Measurements from ENCODE around the gene BTN2A1.
"Not testable (repeated sequence)": the region's sequence is repeated elsewhere in the genome, so short reads cannot be mapped to it uniquely, and the experiment has no call there.

BTN2A1 gene

GRCh38 chr6:26493258-26493657 is 35.5 kb downstream of the BTN2A1 start:
- no peak for DNase-seq (ENCODE audit: low read depth in 3 of 3)

- no peak for DNase-seq (ENCODE audit: low read depth in 3 of 3)
Observed at GRCh38 chr6:26494117-26494516, 36.4 kb downstream of the BTN2A1 start.

- DNase-seq (ENCODE audit: low read depth in 3 of 3), result no peak
Observed at GRCh38 chr6:26495281-26495680, 37.5 kb downstream of the BTN2A1 start.

GRCh38 chr6:26497610-26498009 is 39.9 kb downstream of the BTN2A1 start:
- no peak for DNase-seq (ENCODE audit: low read depth in 3 of 3)

DNA sequence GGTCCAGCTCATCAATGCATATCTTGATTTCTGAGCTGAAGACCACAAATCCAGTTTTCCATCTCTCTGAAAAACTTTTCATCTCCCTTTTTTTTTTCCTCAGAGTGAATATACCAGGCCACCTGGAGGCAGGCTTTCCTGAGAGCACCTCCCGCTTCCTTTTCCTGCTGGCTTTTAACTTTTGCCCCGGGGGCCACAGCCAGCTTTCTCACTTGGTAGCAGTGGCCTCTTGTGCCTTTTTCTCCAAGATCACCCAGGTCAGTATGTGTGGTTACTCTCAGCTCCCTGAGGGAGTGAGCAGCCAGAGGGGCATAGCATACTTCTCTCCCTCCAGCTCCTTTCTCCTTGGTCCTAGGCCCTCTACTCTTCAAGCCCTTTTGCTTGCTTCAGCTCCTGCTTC is 42.3 kb downstream of the BTN2A1 start, which contains the start of gene BTN1A1:
Gene BTN1A1, plus strand, starts transcription at position 202 of the 400 bp plus-strand sequence. CDS start 984 bp downstream, outside the sequence.
- DNase-seq (ENCODE audit: low read depth in 3 of 3), result no peak

GRCh38 chr6:26501482-26501986 is 43.8 kb downstream of the BTN2A1 start:
- DNase-seq (ENCODE audit: low read depth in 3 of 3), result no peak

GRCh38 chr6:26502165-26502564 is 44.4 kb downstream of the BTN2A1 start:
- no peak for DNase-seq (ENCODE audit: low read depth in 3 of 3)

DNA sequence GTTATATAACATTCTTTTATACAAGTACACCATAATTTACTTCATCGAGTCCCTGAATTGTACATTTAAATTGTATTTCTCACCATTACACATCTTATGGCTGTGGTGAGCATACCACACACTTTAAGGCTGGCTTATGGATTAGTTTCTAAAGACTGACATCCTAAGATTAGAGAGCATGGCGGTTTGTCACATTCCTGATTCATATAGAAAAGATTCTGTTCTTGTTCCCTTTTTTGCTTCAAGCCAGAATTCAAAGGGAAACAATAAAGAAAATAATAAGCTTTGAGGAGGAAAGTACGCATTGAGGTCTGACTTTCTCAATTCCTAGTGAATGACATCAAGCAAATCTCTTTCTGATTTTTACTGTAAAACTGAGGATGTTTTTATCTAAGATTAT is 44.9 kb downstream of the BTN2A1 start:
- no peak for DNase-seq (ENCODE audit: low read depth in 3 of 3)

- DNase-seq (ENCODE audit: low read depth in 3 of 3), result no peak
Observed at GRCh38 chr6:26507658-26508057, 49.9 kb downstream of the BTN2A1 start.

DNA sequence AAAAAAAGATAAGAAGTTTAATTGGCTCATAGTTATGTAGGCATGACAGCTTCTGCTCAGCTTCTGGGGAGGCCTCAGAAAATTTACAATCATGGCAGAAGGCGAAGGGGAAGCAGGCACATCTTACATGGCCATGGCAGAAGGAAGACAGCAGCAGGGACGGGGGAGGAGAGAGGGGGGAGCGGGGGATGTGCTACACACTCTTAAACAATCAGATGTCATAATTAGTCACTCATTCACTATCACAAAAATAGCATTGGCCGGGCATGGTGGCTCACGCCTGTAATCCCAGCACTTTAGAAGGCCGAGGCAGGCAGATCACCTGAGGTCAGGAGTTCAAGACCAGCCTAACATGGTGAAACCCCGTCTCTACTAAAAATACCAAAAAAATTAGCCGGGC is 53.3 kb downstream of the BTN2A1 start:
- DNase-seq (ENCODE audit: low read depth in 3 of 3), result not testable (repeated sequence)

- no peak for DNase-seq (ENCODE audit: low read depth in 3 of 3)
Observed at GRCh38 chr6:26514984-26515383, 57.2 kb downstream of the BTN2A1 start.

DNA sequence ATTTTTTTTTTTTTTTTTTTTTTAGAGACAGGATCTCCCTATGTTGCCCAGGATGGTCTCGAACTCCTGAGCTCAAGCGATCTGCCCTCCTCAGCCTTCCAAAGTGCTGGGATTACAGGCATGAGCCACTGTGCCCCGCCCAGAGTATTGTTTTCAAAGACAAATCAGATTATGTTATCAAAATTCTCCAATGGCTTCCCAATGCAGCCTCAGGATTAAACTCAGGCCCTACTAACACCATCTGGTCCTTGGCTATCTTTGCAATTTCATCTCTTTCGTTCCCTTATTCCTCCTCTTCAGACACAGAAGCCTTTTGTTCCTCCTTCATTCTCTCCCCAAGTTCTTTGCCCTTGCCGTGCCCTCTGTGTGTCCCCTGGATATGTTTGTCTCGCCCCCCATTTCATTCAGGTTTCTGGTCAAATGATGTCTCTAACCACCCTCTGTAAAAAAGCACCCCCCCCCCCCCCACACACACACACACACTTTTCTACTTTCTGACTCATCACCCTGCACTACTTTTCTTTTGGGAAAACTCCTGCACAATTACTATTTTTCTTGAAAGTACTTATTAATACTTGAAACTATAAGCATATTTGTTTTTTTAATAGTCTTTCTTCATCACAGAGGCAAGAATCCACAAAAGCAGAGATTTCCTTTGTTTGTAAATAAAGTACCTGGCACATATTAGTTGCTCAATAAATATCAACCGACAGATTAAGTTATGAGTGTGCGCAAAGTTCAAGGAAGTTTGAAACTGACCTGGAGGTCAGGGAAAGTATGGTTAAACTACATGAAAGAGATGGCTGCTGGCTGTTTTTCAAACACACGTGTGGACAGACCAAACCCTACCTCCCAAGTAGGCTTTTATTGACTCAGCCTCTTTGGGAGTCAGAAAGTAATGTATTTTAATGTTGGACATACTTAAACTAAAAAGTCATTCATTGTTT is 59.0 kb downstream of the BTN2A1 start:
- no peak for DNase-seq (ENCODE audit: low read depth in 3 of 3)
